GM12891 (cell line): ENCODE data around the gene CCDC24.

ENCODE experiments used
- PAX5 ChIP-seq: IDR thresholded peaks from 2 replicates; pipeline ENCODE4 v1.6.1; 2011; ENCODE audit warnings: low read length, moderate library complexity, mild to moderate bottlenecking; ENCODE audit not compliant: insufficient read depth, severe bottlenecking
- POLR2A ChIP-seq: IDR thresholded peaks from 2 replicates; pipeline ENCODE4 v1.6.1; 2011; ENCODE audit warnings: low read depth, low read length, control low read depth
- POLR2AphosphoS5 ChIP-seq: IDR thresholded peaks from 2 replicates; pipeline ENCODE4 v1.6.1; 2011; ENCODE audit warnings: low read depth, low read length, control low read depth
- SPI1 ChIP-seq: IDR thresholded peaks from 2 replicates; pipeline ENCODE4 v1.6.1; 2011; ENCODE audit warnings: low read depth, low read length, control low read depth
- TAF1 ChIP-seq: IDR thresholded peaks from 2 replicates; pipeline ENCODE4 v1.6.1; 2011; ENCODE audit warnings: low read depth, low read length, control low read depth

DNA sequence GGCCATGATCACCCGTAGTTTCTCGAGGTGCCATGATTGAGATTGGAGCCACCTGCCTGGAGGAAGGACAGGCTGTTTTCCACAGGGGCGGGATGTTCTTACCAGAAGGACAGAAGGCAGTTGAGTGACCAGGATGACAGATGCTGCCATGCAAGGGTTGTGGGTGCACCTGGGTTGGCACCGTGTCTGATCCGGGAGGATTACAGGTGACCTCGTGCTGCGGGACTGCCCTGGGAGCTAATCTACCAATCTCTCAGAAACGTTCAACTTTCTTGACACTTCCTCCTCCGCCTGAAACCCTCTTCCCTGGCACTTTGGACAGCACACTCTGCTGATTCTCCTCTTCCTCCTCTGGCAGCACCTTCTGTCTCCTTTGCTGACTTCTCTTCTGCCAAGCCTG lies 53.7 kb downstream of the CCDC24 start:
- no peak for TF ChIP-seq POLR2AphosphoS5
- TF ChIP-seq POLR2A, result no peak
- no peak for TF ChIP-seq SPI1
- TF ChIP-seq TAF1, result no peak
- no peak for TF ChIP-seq PAX5
